GM12864 (cell line): ENCODE data around the gene STAT2.
A peak's percentile ranks its signal among the peaks of the same experiment; 100 is the strongest.

ENCODE experiments used
- DNase-seq: peaks from one replicate; pipeline ENCODE4 v3.0.0-alpha.2; 2011; ENCODE audit warnings: low read depth
- H3K4me3 ChIP-seq: 2 replicates; pipeline ENCODE4 v1.5.1; 2011; ENCODE audit warnings: mild to moderate bottlenecking, low read depth, low read length, control low read depth
- TF ChIP-seq, protein P1 (sequence below): IDR thresholded peaks from 2 replicates; pipeline ENCODE4 v1.5.1; 2011; ENCODE audit warnings: low read depth, mild to moderate bottlenecking, moderate library complexity, low read length, control low read depth, inconsistent platforms; ENCODE audit errors: missing control alignments

The STAT2 gene

GRCh38 chr12:56298828-56299227 is 61.1 kb downstream of the STAT2 start:
- H3K4me3 ChIP-seq, result peak overlapping the region; percentile 85
- TF ChIP-seq, protein P1, sequence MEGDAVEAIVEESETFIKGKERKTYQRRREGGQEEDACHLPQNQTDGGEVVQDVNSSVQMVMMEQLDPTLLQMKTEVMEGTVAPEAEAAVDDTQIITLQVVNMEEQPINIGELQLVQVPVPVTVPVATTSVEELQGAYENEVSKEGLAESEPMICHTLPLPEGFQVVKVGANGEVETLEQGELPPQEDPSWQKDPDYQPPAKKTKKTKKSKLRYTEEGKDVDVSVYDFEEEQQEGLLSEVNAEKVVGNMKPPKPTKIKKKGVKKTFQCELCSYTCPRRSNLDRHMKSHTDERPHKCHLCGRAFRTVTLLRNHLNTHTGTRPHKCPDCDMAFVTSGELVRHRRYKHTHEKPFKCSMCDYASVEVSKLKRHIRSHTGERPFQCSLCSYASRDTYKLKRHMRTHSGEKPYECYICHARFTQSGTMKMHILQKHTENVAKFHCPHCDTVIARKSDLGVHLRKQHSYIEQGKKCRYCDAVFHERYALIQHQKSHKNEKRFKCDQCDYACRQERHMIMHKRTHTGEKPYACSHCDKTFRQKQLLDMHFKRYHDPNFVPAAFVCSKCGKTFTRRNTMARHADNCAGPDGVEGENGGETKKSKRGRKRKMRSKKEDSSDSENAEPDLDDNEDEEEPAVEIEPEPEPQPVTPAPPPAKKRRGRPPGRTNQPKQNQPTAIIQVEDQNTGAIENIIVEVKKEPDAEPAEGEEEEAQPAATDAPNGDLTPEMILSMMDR, result no peak
- no peak for DNase-seq

DNA sequence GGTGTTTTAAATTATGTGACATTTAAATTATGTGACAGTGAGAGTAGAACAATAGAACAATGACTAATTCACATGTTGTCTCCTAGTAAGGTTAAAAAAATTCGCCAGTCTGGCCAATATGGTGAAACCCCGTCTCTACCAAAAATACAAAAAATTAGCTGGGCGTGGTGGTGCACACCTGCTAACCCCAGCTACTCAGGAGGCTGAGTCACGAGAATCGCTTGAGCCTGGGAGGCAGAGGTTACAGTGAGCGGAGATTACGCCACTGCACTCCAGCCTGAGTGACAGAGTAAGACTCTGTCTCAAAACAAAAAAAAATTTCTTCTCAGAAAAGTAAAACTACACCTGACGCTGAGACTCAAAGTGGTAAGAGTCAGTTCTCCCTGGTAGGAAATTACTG is 62.5 kb downstream of the STAT2 start:
- DNase-seq, result no peak
- TF ChIP-seq, protein P1, result no peak
- no peak overlapping the region for H3K4me3 ChIP-seq

- DNase-seq, result no peak
- H3K4me3 ChIP-seq, result no peak overlapping the region
- TF ChIP-seq, protein P1, result no peak
Measured at GRCh38 chr12:56296295-56296694, 63.6 kb downstream of the STAT2 start.

DNA sequence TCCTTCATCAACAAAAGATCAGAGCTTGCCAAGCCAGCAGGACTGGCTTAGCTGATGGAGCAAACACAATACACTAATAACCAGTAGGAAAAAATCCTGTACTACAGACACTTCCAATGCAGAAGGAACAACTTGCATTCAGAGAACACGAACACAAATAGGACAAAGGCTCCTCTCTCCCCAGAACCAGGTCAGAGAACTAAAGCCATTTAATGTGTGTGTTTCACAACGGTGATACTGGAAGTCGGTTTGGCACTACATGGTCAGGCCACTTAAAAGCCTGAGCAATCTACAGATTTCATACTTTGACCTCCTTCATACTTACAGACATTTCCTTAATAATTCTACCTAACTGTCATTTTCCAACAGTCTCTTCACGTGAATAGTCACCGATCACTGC is 66.1 kb downstream of the STAT2 start:
- no peak for DNase-seq
- TF ChIP-seq, protein P1, result no peak
- no peak overlapping the region for H3K4me3 ChIP-seq
